PC-9 (cell line): ENCODE results near the gene ARHGAP8.

Source experiments
- CTCF ChIP-seq: fragments of 200-600 bp; sonication (generic); conservative IDR thresholded peaks from 2 replicates; pipeline ENCODE4 v1.6.1; 2017; ENCODE audit warnings: mixed run types, antibody characterized with exemption, mild to moderate bottlenecking, moderate library complexity
- EZH2 ChIP-seq: fragments of 200-600 bp; sonication (generic); IDR thresholded peaks from 2 replicates; pipeline ENCODE4 v1.8.0; 2017; ENCODE audit warnings: antibody characterized with exemption, low read depth

- TF ChIP-seq CTCF: no peak
- no peak for TF ChIP-seq EZH2
Measured at GRCh38 chr22:44741929-44742328, 10.4 kb upstream of the ARHGAP8 start.
